CD4-positive, alpha-beta T cell treated with Interleukin-21 for 1 hour (primary cell): ENCODE data around the gene PPIB.

Experiments
- DNase-seq: peaks from one replicate; pipeline ENCODE4 v3.0.0-alpha.2; 2020

The PPIB gene

GRCh38 chr15:64157599-64158125 is 5.2 kb downstream of the PPIB start:
- DNase-seq = no peak

- no peak for DNase-seq
These were observed 6.0 kb downstream of the PPIB start for GRCh38 chr15:64156652-64157331.

GRCh38 chr15:64155802-64156651 is 6.8 kb downstream of the PPIB start:
- DNase-seq = no peak

- DNase-seq = peak; percentile 90
These were observed 9.1 kb downstream of the PPIB start for GRCh38 chr15:64153480-64154367.

- no peak for DNase-seq
These were observed 10.1 kb downstream of the PPIB start for GRCh38 chr15:64152507-64153387.

- DNase-seq = peak; percentile 22
These were observed 10.9 kb downstream of the PPIB start, which contains the start of gene SNX22 for GRCh38 chr15:64151727-64152506. TSS of gene SNX22 (plus strand) at chr15:64151731. CDS start at chr15:64151776, 45 bp downstream.

- no peak for DNase-seq
These were observed 12.8 kb downstream of the PPIB start for GRCh38 chr15:64149893-64150578.

GRCh38 chr15:64149424-64149823 is 13.4 kb downstream of the PPIB start:
- no peak for DNase-seq

GRCh38 chr15:64148581-64148980 is 14.2 kb downstream of the PPIB start:
- DNase-seq = no peak

GRCh38 chr15:64148168-64148567 is 14.7 kb downstream of the PPIB start:
- no peak for DNase-seq

GRCh38 chr15:64146885-64147681 is 15.7 kb downstream of the PPIB start:
- DNase-seq = no peak

- DNase-seq = no peak
These were observed 16.3 kb downstream of the PPIB start for GRCh38 chr15:64146520-64146884.

GRCh38 chr15:64146041-64146440 is 16.8 kb downstream of the PPIB start:
- no peak for DNase-seq

GRCh38 chr15:64144565-64145281 is 18.1 kb downstream of the PPIB start:
- DNase-seq = no peak

GRCh38 chr15:64144192-64144564 is 18.6 kb downstream of the PPIB start:
- no peak for DNase-seq

GRCh38 chr15:64143276-64143675 is 19.5 kb downstream of the PPIB start:
- no peak for DNase-seq

- no peak for DNase-seq
These were observed 20.9 kb downstream of the PPIB start for GRCh38 chr15:64141798-64142512.

- DNase-seq = no peak
These were observed 24.4 kb downstream of the PPIB start for GRCh38 chr15:64138331-64138941.
